GM10847 (cell line): ENCODE measurements around the gene FBXO5.
A peak's percentile ranks its signal among the peaks of the same experiment; 100 is the strongest.

Source experiments
- POLR2A ChIP-seq: IDR thresholded peaks from 2 replicates; pipeline ENCODE4 v1.6.1; 2011; ENCODE audit not compliant: insufficient read length; ENCODE audit errors: extremely low read depth

The FBXO5 gene, protein sequence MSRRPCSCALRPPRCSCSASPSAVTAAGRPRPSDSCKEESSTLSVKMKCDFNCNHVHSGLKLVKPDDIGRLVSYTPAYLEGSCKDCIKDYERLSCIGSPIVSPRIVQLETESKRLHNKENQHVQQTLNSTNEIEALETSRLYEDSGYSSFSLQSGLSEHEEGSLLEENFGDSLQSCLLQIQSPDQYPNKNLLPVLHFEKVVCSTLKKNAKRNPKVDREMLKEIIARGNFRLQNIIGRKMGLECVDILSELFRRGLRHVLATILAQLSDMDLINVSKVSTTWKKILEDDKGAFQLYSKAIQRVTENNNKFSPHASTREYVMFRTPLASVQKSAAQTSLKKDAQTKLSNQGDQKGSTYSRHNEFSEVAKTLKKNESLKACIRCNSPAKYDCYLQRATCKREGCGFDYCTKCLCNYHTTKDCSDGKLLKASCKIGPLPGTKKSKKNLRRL

DNA sequence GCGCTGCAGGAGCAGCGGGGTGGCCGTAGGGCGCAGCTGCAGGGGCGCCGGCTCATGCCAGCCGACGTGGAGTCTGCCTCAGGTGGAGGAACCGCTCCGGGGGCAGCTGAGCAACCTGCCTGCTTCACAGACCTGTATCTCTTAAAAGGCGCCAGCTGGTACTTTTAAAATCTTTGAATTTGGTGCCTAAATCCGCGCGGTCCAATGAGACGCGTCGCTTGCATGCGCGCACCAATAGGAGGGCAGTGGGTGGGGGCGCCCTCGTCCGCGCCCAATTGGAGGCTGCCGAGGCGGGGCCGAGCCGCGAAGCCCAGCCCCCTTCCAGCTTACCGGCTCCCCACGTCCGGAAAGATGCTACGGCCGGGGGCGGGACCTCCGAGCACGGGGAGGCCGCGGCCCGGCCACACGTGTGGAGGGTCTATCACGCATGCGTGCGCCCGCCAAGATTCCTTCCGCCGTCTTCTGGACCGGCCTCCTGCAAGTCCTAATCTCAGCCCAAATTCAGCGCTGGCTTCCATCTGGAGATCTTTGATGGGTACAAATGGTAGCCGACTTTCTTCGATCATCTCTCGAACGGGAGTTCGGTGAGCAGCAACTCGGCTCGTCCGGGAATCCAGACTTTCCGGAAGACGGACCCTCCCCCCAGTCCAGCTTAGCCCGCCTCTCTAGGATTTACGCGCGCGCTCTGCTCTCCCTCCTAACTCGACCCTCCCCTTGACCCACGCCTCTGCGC lies at the start of gene FBXO5:
Gene FBXO5, minus strand, starts transcription at position 138 of the 733 bp plus-strand sequence. Its CDS starts 82 bp downstream, at position 56.
- TF ChIP-seq POLR2A, result peak; percentile 61

DNA sequence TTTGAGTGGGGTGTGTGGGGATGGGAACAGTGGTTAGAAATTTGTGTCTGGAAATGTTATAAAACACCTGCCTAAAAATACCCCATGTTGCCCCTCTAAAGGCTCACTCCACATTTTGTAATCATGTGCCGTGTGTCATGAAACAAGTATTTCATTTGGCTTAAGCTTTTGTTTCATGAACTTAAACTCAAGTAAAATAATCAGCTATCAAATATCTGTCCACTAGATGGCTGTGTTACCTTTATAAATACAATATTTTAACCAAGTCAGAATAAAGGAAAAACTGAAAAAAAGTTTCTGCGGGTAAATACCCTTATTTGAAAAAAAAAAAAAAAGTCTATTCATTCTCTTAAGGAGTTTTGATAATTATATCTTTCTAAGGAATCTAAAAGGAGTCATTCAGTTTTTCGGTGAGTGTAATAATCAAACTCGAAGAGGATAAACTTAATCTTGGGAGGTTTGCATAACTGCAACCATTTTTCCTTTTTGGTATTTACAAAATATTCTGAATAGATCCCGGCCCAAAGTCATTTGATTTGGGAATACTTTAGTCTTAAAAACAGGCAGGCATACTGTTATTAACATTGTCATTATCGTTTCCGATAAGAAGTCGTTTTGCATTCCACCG lies 49.5 kb upstream of the FBXO5 start:
- no peak for TF ChIP-seq POLR2A

DNA sequence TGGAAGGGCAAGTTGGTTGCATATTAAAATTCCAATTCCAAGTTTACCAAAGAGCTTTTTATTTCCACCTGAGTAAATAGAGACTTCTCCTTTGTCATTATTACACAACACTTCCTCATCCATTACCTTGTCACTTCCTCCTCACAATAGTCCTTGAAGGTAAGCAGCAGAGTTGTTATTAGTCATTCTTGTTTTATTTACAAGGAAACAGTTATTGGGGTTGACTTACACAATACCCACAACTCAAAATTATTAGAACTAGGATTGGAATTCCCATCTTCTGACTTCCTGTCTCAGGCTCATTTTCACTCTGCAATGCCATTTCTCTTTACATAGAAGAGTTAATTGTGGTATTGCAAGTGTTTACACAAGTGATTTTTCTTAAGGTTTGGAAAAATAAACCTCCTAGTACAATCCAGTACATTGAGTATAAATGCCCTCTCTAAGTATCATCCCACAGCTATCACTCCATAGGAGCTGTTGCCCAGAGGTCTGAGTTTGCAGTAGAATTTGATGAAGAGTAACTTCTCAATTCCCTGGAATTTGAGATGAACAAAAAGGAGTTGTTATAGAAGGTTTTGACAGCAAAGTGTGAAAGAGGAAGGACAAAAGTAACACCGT lies 48.6 kb upstream of the FBXO5 start:
- TF ChIP-seq POLR2A, result no peak

DNA sequence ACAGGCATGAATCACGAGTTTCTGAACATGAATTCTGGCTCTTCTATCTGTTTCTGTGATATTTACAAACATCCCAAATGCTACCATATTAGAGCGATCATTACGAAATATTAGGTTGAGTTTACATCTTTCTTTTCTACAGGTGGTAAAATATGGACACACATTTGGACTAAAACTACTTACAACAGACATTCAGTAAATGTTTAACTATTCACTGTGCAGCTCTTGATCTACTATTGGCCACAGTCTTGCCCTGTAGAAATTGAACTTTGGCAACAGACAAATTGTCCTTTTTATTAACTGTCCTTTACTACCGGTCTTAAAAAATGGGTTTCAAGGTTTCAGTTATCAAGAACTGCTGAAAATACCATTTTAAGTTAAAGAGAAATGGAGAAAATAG lies 46.1 kb upstream of the FBXO5 start:
- no peak for TF ChIP-seq POLR2A

DNA sequence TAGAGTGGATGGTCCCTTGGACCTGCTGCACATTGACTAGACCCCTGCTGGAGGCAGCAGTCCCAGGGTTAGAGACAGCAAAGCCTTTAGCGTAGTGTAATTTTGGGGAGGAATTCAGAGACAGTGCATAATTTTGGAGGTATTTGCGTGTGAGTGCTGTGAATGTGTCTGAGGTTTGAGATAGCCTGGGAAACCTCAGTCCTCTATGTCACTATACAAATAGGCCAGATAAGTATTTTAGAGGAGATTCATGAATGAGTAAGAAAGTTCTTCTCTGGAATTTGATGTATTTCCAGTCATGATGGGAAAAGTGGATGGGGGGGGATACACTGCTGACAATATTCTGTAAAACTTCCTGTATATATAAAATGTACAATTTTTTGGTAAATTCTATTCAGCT lies 45.4 kb upstream of the FBXO5 start:
- TF ChIP-seq POLR2A, result no peak

DNA sequence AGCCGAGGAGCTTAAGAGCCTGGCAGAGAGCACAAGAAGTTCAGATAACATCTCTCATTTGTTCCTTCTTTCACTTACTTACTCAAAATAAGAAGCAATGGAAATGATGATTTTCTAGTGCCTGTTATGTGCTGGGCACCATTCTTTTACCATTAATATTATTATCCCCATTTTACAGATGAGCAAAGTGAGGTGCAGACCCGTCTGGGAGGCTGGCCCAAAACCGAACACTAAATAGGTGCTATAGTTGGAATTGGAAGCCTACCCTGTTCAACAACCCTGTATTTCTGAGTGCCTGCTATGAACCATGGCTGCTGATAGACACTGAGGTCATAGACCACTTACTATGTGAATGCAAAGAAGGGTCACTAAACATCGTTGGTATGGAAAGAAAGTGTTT lies 44.6 kb upstream of the FBXO5 start:
- TF ChIP-seq POLR2A, result no peak

DNA sequence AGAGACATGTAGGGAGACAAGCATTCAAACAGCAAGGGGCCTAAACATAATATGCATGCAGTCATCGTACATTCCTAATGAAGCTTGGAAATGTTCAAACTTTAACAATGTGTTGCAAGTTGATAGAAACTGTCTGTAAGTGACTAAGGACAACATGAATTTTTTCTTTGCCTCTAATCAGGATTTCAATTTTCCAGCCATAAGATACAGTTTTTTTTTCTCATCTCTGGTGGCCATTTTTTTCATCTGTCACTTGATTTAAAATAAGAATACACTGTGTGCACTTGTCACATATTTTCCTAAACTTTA lies 41.8 kb upstream of the FBXO5 start:
- TF ChIP-seq POLR2A, result no peak

DNA sequence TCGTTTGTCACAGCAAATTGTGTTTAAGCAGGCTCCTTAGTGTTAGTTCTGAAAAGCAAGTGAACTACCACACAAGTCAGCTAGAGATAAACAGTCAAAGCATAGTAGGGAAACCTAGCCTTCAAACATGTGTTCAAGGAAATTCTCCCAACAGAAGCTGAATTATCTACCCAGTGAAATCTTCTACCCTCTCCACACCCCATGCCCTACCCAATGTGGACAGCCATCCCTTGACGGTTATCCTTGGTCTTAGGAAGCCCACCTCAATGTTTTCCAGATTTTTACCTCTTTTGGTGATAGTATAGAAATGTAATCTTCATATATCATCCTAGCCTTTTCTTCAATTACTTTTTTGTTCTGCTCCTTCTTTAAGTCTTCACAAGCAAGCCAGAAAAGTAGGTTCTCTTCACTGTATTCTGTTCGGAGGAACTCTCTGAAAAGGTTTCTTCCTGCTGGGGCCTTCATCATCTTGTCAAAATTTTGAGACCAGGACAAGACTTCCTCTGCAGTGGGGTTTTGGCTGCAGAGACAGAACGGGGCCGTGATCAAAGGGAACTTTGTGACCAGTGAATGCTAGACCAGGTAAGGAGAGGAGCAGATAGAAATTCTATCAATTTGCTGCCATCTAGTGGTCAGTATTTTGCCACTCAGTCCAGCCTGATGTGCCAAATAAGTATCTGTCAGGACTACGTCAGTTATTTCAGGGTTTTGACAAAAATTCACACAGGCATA lies 41.3 kb upstream of the FBXO5 start:
- TF ChIP-seq POLR2A, result no peak

DNA sequence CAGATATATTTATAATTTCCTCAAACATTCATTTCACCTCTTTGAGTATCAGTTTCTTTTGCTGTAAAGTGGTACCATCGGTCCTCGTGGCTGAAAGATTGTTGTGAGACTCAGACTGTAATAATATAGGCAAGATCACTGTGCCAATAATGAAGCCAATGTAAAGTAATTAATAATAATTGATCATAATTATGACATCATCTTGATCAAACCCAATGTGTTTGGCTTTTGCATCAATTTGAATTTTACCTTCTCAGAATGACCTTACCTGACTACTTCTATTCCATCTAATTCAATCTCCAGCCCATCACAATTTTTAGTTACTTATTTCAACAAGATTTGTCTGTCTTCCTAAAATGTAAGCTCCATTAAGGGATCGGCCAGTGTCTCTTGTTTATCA lies 35.5 kb upstream of the FBXO5 start:
- no peak for TF ChIP-seq POLR2A

DNA sequence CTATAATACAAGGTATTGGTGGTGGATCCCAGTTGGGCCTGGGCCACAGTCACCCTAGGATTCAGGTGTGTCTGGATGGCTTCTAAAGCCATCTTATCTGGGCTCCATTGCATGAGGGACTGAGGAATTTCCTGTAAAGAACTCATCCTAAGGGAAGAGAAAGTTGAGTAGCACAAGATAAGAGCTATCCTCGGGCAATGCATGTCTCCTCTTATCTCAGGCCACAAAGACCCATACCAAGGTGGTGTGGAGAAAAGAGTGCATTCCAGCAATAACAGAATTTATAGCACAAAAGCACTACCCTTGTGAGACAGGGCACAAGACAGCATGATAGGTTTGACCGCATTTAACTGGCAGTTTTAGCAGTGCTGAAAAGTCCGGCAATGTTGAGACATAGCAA lies 34.0 kb upstream of the FBXO5 start:
- no peak for TF ChIP-seq POLR2A

DNA sequence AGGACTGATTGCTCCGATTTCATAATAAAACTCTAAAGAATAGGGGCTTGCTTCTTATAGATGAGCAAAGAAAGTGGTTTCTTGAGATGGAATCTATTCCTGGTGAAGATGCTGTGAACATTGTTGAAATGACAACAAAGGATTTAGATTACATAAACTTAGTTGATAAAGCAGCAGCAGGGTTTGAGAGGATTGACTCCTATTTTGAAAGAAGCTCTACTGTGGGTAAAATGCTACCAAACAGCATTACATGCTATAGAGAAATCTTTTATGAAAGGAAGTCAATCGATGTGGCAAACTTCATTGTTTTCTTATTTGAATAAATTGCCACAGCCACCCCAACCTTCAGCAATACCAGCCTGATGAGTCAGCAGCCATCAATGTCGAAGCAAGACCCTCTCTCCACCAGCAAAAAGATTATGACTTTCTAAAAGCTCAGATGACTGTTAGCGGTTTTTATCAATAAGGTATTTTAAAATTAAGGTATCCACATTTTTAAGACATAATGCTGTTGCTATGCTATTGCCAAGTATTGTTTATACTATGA lies 32.3 kb upstream of the FBXO5 start:
- TF ChIP-seq POLR2A, result no peak

DNA sequence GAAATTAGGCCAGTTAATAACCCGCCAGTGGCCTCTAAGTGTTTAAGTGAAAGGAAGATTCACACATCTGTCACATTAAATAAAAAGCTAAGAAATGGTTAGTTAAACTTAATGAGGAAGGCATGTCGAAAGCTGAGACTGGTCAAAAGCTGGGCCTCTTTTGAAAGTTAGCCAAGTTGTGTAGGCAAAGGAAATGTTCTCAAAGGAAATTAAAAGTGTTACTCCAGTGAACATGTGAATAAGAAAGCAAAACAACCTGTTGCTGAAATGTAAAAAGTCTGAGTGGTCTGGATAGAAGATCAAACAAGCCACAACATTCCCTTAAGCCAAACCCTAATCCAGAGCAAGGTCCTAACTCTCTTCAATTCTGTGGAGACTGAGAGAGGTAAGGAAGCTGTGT lies 30.6 kb upstream of the FBXO5 start:
- TF ChIP-seq POLR2A, result no peak

DNA sequence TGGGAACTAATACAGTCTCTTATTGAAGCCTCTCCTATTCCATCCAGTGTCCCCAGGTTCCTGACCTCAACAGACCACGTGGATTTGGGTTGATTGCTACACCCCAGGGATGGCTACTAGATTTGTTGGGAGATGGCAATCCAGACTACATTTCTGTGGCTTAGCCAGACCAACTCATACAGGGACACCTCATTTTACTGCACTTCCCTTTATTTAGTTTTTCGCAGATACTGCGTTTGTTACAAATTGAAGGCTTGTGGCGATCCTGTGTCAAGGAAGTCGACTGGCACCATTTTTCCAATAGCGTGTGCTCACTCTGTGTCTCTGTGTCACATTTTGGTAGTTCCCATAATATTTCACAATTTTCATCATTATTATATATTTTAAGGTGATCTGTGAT lies 30.0 kb upstream of the FBXO5 start:
- no peak for TF ChIP-seq POLR2A

DNA sequence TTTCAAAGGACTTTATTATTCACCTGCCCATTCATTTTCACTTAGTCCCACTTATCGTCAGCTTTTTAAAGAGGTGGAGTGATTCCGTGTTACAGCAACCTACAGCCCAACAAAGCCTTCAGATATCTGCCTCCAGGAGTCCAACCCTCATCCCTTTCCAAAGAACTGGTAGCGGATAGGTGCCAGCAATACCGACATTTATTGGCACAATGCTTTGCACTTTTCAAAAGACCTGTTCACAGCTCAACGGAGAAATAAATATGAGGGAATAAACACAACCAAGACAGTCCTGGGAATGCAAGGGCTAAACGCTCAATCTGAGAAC lies 20.5 kb upstream of the FBXO5 start:
- no peak for TF ChIP-seq POLR2A
